ENCODE results near the gene CLEC4M. TPM values are rescaled to one million over a fixed set of nuclear protein-coding genes. Genes with fewer than 3 reads are reported as not detected.
A peak's percentile ranks its signal among the peaks of the same experiment; 100 is the strongest.
"Not testable (repeated sequence)": the region's sequence is repeated elsewhere in the genome, so short reads cannot be mapped to it uniquely, and the experiment has no call there.

CLEC4M gene
- total RNA-seq, 1 donor from 2014 or later, result 1.5 TPM

- DNase-seq (ENCODE audit: low spot score in 2 of 2, unreplicated experiment in 2 of 2), result peak in 1 of 2 experiments; percentile 32
- TF ChIP-seq CTCF (IDR thresholded peaks at IDR 0.05; ENCODE audit: unreplicated experiment), result no peak
- peaks cover 3% of the 10 kb centered on the region for H3K36me3 Mint-ChIP-seq
- peaks cover 6% of the 10 kb centered on the region for H3K27me3 Mint-ChIP-seq (ENCODE audit: low read depth)
- no peak overlapping the region for H3K27ac Mint-ChIP-seq
- H3K9me3 Mint-ChIP-seq, result peaks cover 5% of the 10 kb centered on the region
- H3K4me1 Mint-ChIP-seq, result peaks cover 34% of the 10 kb centered on the region
- H3K4me3 Mint-ChIP-seq, result peak overlapping the region; percentile 67
Measured at GRCh38 chr19:7789447-7789846, 26.4 kb downstream of the CLEC4M start.

GRCh38 chr19:7790416-7790815 lies 27.4 kb downstream of the CLEC4M start:
- Mint-ChIP-seq H3K36me3 (peaks cover 3% of the 10 kb centered on the region), H3K9me3 (peaks cover 6% of the 10 kb centered on the region), H3K4me1 (peaks cover 38% of the 10 kb centered on the region), H3K27ac (peak overlapping the region; percentile 50), H3K27me3 (ENCODE audit: low read depth) (peaks cover 6% of the 10 kb centered on the region), H3K4me3 (peak overlapping the region; percentile 39)
- no peak for DNase-seq (ENCODE audit: low spot score in 2 of 2, unreplicated experiment in 2 of 2)
- no peak for TF ChIP-seq CTCF (IDR thresholded peaks at IDR 0.05; ENCODE audit: unreplicated experiment)

- H3K4me1 Mint-ChIP-seq, result peaks cover 53% of the 10 kb centered on the region
- no peak for TF ChIP-seq CTCF (IDR thresholded peaks at IDR 0.05; ENCODE audit: unreplicated experiment)
- peak overlapping the region; percentile 100 for H3K27ac Mint-ChIP-seq
- peaks cover 3% of the 10 kb centered on the region for H3K36me3 Mint-ChIP-seq
- peak; percentile 40 to 64 for DNase-seq (ENCODE audit: low spot score in 2 of 2, unreplicated experiment in 2 of 2)
- peaks cover 4% of the 10 kb centered on the region for H3K27me3 Mint-ChIP-seq (ENCODE audit: low read depth)
- peak overlapping the region; percentile 48 for H3K4me3 Mint-ChIP-seq
- peaks cover 6% of the 10 kb centered on the region for H3K9me3 Mint-ChIP-seq
Measured at GRCh38 chr19:7792281-7792680, 29.2 kb downstream of the CLEC4M start.

GRCh38 chr19:7792701-7793100 lies 29.7 kb downstream of the CLEC4M start:
- H3K9me3 Mint-ChIP-seq; H3K27me3 Mint-ChIP-seq (ENCODE audit: low read depth); H3K36me3 Mint-ChIP-seq; DNase-seq (ENCODE audit: low spot score in 2 of 2, unreplicated experiment in 2 of 2): not testable (repeated sequence)
- peak overlapping the region; percentile 48 for H3K4me3 Mint-ChIP-seq
- H3K4me1 Mint-ChIP-seq, result peaks cover 54% of the 10 kb centered on the region
- peak overlapping the region; percentile 100 for H3K27ac Mint-ChIP-seq

- Mint-ChIP-seq H3K4me1 (peaks cover 55% of the 10 kb centered on the region), H3K9me3 (peaks cover 6% of the 10 kb centered on the region), H3K27ac (peak overlapping the region; percentile 75), H3K4me3 (no peak overlapping the region), H3K36me3 (peaks cover 3% of the 10 kb centered on the region), H3K27me3 (ENCODE audit: low read depth) (peaks cover 2% of the 10 kb centered on the region)
- no peak for DNase-seq (ENCODE audit: low spot score in 2 of 2, unreplicated experiment in 2 of 2)
- no peak for TF ChIP-seq CTCF (IDR thresholded peaks at IDR 0.05; ENCODE audit: unreplicated experiment)
Measured at GRCh38 chr19:7793493-7793892, 30.4 kb downstream of the CLEC4M start.

DNA sequence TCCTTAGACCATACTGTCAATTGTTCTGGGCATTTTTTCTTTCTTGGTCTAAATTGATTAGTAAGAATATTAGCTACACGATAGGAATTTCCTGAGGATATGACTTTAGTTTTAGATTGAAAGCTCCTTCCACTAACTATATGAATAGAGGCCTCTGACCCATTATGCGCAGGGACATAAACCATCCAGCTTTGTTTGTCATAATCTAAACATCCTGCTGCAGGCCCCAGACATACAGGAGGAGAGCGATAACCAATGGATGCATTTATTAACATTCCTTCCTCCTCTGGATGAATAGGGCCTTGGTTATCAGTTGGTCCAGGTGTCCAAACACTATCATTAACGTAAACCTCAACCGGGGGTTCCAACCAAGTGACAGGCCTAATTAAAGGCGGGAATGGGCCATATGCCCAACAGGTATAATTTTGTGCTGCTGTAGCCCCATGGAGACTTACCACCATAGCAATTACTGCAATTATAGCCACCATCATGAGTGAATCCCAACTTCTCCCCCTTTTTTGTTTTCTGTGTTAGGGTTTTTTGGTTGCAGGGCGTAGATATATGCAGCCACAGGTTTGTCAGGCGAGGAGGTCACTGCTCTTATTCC lies 32.6 kb downstream of the CLEC4M start:
- H3K4me3 Mint-ChIP-seq, result no peak overlapping the region
- no peak for TF ChIP-seq CTCF (IDR thresholded peaks at IDR 0.05; ENCODE audit: unreplicated experiment)
- DNase-seq (ENCODE audit: low spot score in 2 of 2, unreplicated experiment in 2 of 2), result no peak
- H3K36me3 Mint-ChIP-seq, result peaks cover 3% of the 10 kb centered on the region
- H3K27ac Mint-ChIP-seq, result peak overlapping the region; percentile 40
- H3K9me3 Mint-ChIP-seq, result peaks cover 6% of the 10 kb centered on the region
- peaks cover 54% of the 10 kb centered on the region for H3K4me1 Mint-ChIP-seq
- no peaks in the 10 kb centered on the region for H3K27me3 Mint-ChIP-seq (ENCODE audit: low read depth)
